PFSK-1 (cell line): Measurements from ENCODE around the gene RPS27L.

Experiments used
- FOXP2 ChIP-seq: optimal IDR thresholded peaks from 2 replicates; pipeline ENCODE3; 2011; ENCODE audit warnings: borderline replicate concordance, control low read depth, inconsistent platforms; ENCODE audit not compliant: insufficient read depth; ENCODE audit errors: extremely low read length, extremely low read depth
- POLR2AphosphoS5 ChIP-seq: IDR thresholded peaks from 2 replicates; pipeline ENCODE4 v1.6.1; 2012; ENCODE audit warnings: low read depth, mild to moderate bottlenecking, control low read depth, low read length, moderate library complexity
- REST ChIP-seq, 2 experiments: IDR thresholded peaks; 2 replicates each; pipeline versions ENCODE4 v1.6.1 to v1.8.0; 2011 to 2012; ENCODE audit warnings: low read depth in 2 of 2, low read length in 2 of 2, control low read depth in 1 of 2, inconsistent platforms in 1 of 2, mild to moderate bottlenecking in 1 of 2, moderate library complexity in 1 of 2; ENCODE audit not compliant: insufficient read depth in 1 of 2
- SIN3A ChIP-seq: IDR thresholded peaks from 2 replicates; pipeline ENCODE4 v1.6.1; 2012; ENCODE audit warnings: mild to moderate bottlenecking, low read length, moderate library complexity, borderline replicate concordance; ENCODE audit not compliant: insufficient read depth
- TAF1 ChIP-seq: IDR thresholded peaks from 2 replicates; pipeline ENCODE4 v1.6.1; 2012; ENCODE audit warnings: low read length, control low read depth, borderline replicate concordance; ENCODE audit not compliant: insufficient read depth

Gene RPS27L

GRCh38 chr15:63194880-63195568 is 37.7 kb upstream of the RPS27L start:
- no peak for TF ChIP-seq FOXP2
- no peak for TF ChIP-seq SIN3A
- TF ChIP-seq POLR2AphosphoS5 = no peak
- TF ChIP-seq TAF1 = no peak
- no peak for TF ChIP-seq REST (IDR thresholded peaks at IDR 0.05; ENCODE audit: insufficient read depth in 1 of 2, low read depth in 2 of 2, low read length in 2 of 2)

GRCh38 chr15:63194302-63194701 is 37.0 kb upstream of the RPS27L start:
- no peak for TF ChIP-seq POLR2AphosphoS5
- TF ChIP-seq FOXP2 = no peak
- no peak for TF ChIP-seq REST (IDR thresholded peaks at IDR 0.05; ENCODE audit: insufficient read depth in 1 of 2, low read depth in 2 of 2, low read length in 2 of 2)
- TF ChIP-seq TAF1 = no peak
- no peak for TF ChIP-seq SIN3A

GRCh38 chr15:63192619-63193206 is 35.4 kb upstream of the RPS27L start:
- no peak for TF ChIP-seq FOXP2
- TF ChIP-seq TAF1 = no peak
- TF ChIP-seq SIN3A = no peak
- TF ChIP-seq POLR2AphosphoS5 = no peak
- TF ChIP-seq REST (IDR thresholded peaks at IDR 0.05; ENCODE audit: insufficient read depth in 1 of 2, low read depth in 2 of 2, low read length in 2 of 2) = no peak

GRCh38 chr15:63191895-63192618 is 34.8 kb upstream of the RPS27L start:
- TF ChIP-seq REST (IDR thresholded peaks at IDR 0.05; ENCODE audit: insufficient read depth in 1 of 2, low read depth in 2 of 2, low read length in 2 of 2) (no peak), FOXP2 (no peak), SIN3A (no peak), TAF1 (no peak), POLR2AphosphoS5 (no peak)
